Right forelimb (tissue), 1 donor: ENCODE measurements around the gene HDAC1.

Experiments used
- DNase-seq: peaks from one replicate; pipeline ENCODE4 v3.0.0-alpha.2; 2018

Gene HDAC1

DNA sequence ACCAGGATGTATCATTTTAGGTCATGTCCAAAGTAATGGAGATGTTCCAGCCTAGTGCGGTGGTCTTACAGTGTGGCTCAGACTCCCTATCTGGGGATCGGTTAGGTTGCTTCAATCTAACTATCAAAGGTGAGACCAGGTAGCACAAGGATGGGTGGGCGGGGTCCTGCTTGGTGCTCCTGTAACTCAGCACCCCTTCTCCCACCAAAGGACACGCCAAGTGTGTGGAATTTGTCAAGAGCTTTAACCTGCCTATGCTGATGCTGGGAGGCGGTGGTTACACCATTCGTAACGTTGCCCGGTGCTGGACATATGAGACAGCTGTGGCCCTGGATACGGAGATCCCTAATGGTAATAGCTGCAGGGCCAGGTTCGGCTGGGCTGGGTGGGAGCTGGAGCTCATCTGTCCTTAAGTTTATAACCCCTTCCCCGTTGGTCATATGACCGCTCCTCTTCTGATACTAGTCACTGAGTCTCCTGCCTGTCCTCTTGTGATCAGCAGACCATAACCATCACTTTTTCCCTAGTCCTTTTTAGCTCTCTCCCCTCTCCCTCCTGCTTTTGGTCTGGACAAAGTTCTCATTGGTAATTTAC lies 38.8 kb downstream of the HDAC1 start:
- no peak for DNase-seq

DNA sequence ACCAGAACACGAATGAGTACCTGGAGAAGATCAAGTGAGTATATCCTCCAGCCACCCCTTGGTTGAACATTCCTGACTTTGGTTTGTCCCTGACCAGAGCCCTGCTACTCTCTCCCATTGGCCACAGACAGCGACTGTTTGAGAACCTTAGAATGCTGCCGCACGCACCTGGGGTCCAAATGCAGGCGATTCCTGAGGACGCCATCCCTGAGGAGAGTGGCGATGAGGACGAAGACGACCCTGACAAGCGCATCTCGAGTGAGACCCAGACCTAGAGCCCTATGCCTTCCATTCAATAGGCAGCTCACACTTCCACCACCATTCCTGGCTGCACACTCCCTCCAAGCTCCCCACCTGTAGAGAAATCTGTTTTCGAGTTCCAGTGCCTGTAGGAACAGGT lies 39.7 kb downstream of the HDAC1 start:
- no peak for DNase-seq

DNA sequence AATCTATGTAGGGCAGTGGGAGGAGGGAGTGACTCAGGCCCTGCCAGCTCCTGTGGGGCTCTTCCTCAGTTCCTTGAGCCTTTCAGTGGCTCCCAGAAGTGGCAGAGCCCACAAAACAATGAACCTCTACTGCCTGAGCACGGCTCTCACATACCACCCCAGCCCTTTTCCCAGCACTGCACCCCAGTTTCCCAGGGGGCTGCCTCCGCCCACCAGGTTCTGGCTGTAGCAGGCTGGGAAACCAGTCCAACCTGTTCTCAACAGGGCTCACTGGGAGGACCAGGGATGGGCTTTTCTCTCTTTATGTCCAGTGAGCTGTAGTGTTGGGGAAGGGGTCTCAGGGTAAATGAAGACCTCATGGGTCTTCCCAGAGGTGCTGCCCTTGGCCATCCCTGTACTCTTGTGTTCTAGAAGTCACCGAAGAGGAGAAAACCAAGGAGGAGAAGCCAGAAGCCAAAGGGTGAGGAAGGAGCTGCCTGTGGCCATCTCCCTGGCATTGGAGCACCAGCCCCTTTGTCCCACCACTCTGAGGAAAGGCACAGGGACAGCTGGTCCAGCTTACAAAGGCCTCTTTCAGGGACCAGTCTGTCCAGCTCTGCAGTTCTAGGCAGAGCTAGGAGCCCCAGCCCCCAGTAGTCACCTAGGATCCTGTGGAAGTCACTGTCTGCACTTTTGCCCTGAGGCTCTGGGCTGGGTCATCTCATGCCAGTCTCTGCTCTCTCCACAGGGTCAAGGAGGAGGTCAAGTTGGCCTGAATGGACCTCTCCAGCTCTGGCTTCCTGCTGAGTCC lies 40.6 kb downstream of the HDAC1 start:
- DNase-seq = no peak

DNA sequence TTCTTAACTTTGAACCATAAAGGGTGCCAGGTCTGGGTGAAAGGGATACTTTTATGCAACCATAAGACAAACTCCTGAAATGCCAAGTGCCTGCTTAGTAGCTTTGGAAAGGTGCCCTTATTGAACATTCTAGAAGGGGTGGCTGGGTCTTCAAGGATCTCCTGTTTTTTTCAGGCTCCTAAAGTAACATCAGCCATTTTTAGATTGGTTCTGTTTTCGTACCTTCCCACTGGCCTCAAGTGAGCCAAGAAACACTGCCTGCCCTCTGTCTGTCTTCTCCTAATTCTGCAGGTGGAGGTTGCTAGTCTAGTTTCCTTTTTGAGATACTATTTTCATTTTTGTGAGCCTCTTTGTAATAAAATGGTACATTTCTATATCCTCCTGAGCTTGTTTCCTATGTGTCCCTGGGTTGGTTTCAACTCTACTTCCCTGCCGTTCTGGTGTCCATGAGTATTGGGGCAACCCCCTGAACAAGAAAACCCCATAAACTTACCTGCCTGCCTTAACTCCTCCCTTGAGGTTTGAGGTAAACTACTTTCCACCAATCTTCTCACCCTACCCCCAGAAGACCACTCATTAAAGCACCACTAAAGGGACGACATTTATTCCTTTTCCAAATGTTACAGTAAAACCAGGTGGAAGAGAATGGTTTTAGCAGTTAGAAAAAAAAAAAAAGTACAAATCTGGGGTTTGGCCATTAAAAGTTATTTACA lies 41.5 kb downstream of the HDAC1 start:
- no peak for DNase-seq

DNA sequence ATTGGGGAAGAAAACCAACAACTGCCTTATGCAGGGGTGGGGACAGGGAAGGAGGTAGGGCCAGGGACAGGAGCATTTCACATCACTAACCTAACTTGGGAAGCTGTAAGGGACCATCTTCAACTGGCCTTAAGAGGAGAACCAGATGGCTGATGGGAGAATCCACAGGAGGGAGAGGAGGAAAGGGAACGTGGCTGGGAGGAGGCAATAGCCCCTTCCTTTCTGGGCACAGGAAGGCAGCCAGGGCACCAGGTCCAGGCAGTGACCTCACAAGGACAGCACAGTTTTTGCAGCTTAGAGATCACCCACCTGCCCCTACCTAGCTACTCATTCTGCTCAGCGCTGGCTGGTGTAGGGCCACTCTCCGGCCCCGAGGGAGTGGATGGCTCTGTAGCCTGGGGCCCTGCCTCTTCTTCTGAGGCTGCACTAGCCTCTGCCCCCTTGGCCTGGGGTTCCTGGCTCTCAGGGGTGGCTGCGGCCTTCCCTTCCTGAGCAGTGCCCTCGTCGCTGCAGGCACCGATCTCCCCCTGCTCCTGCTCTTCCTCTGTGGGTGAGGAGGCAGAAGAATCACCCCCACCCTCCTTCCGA lies 42.5 kb downstream of the HDAC1 start:
- no peak for DNase-seq

DNA sequence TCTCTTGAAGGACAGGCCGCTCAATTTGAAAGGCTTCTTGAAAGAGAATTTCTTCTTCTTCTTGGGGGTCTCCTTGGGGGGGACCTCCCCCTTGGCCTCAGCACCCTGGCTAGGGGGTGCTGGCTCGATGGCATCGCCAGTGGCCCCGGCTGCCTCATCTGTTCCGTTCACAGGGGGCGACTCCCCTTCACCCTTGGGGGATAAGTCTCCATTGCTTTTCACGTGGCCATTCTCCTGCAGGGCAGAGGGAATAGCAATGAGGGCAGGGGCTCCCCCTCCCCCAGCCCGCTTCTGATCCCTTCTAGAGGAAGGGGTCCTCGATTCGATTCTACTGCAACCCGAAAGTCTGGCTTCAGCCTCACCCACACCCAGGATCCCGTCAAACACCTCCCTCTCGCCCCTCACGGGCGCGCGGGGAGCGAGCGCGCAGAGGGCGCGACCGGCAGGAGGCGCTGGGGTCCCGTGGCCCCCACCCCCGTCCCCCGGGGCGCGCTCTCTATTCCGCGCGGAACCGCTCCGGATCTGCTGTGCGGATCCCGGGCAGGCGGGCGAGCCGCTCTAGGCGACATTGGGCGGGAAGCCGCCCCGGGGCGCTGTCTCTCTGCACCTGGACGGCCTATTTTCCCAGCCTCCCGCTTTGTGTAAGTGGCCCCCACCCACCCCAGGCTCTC lies 43.1 kb downstream of the HDAC1 start:
- peak; percentile 75 for DNase-seq

DNA sequence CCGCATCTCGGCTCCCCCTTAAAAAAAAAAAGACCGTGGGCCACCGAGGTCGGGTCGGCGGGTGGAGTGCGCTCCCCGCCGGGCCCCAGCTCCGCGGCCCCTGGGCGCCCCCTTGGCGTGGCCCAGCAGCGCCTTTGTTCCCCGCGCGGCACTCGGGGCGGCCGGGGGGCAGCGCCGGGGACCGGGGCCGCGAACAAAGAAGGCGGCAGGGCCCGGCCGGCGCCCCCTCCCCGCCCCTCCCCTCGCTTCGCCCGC lies 43.6 kb downstream of the HDAC1 start:
- DNase-seq = no peak

DNA sequence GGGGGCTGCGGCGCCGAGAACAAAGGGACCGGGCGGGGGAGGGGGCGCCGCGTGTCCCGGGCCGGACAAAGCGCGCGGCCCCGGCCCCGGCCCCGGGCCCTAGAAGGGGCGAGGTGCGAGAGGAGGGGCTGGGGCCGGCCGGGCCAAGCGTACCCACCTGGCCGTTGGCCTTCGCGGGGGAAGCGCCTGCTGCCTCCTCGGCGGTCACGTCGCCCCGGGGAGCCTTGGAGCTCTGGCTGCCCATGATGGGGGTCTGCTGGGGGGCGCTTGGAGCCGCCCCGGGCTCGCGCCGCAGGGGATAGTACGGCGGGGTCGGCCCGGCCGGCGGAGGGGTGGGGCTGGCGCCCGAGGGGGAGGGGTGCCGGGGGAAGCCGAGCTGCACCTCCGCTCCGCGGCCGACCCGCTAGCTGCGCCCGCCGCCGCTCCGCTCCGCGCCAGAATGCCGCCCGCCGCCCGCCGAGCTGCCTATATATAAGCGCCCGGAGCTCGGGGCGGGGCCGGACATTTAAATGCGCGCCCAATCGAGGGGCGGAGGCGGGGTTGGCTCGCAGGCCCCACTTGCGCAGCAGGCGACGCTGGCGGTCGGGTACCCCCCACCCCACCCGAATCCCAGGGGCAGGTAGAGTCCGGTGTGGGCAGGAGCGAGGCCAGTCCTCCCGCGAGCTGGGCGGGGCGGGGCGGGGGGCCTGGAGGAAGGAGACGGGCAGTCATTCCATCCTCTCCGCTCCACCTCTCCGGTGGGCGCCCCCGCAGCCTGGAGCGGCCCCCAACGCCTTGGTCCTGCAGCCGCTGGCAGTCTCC lies 44.1 kb downstream of the HDAC1 start, which contains the start of gene MARCKSL1:
TSS of gene MARCKSL1 (minus strand) at position 444 of the 801 bp plus-strand sequence. CDS start at position 244, 200 bp downstream.
- DNase-seq = peak; percentile 91

DNA sequence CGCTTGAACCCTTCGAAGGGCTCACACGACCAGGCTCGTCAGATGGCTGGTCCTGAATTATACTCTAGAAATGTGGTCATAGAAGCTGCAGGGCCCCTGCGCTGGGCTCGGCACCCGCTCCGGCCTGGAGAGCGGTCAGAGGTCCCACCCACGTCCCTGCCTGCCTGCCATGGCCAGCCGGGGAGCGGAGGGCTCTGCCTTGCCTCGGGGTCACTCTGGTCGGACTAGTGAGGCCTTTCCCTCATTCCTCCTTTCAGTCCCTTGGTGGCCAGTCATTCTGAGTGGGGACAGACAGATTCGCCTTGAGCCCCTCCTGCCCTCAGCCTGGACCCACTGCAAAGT lies 44.7 kb downstream of the HDAC1 start:
- DNase-seq = no peak

DNA sequence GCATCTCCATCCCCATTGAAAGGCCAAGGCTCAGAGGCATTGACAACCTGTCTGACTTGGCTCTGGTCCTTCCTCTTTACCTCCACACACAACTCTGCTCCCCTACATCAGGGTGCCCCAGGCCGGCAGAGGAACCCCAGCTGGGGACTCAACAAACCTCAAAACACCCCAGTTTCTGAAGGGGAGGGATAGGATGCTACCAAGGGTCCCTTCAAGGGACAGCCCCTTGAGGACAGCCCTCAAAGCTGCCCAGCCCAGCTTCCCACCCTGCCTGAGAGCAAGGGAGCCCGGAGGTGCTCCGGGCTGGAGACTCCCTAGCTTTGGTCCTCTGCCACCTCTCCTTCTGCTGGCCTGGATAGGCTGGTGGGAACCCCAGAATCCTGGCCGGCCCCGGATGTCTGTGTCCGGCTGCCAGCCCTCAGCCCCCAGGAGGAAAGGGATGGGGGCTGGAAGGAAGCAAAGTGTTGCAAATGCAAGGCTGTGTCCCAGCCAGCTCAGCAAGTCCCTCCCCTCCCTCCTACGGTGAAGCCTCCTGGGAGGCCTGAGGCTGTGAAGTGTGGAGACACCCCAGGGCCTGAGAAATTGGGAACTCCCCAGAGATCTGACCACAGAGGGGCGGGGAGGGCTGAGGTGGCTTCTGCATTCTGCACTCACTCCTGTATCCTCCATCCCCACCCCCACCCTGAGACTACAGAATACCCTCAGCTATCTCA lies 45.2 kb downstream of the HDAC1 start:
- DNase-seq = no peak

DNA sequence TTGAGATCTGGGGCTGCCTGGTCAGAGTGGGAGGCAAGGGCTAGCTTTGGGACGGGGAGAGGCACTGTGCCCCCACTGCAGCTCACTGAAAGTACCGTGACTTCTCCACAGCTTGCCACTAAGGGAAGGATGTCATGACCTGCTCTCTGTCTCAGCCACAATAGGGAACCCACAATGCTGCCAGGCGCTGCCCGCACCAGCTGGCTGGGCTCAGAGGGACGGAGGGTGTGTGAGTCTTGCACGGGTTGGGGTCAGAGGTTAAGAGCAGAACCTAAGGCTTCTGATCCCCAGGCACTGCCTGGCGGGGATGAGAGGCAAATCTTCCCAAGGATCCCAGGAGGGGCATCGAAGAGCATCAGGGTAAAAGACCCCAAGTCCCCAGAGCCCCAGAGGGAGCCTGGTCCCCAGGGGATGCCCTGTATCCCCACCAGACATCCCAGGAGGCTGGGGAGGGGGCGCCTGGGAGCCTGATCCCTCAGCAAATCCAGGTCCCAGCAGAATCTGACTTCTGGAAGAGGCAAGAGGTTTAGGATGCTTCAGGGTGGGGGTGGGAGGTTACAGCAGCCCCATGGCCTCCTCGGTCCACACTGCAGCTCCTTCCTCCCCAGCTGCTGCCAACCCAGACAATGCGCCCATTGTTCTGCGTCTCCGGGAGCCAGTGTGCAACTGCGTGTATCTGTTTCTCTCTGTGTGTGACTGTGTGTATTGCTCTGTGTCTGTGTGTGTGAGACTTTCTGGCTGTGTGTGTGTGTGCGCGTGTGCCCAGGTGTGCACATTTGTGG lies 46.2 kb downstream of the HDAC1 start:
- DNase-seq = no peak

DNA sequence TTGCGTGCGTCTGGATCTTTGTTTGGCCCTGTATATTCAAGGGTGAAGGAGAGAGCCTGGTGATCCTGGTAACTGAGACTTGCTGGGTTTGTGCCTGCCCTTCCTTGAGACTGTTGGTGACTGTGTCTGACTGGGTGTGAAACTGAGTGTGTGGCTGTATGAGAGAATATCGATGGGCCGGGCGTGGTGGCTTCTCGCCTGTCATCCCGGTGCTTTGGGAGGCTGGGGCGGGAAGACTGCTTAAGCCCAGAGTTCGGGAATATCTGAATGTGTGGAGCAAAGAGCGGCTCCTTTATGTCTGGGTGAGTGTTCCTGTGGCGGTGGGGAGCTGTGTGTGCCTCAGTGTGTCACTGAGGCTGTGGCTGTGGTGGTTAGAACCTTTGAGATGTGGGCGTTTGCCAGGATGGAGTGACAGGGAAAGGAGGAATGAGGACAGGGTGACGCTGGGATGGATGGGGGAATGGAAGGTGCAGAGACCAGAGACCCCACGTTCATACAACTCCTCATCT lies 46.8 kb downstream of the HDAC1 start:
- no peak for DNase-seq

DNA sequence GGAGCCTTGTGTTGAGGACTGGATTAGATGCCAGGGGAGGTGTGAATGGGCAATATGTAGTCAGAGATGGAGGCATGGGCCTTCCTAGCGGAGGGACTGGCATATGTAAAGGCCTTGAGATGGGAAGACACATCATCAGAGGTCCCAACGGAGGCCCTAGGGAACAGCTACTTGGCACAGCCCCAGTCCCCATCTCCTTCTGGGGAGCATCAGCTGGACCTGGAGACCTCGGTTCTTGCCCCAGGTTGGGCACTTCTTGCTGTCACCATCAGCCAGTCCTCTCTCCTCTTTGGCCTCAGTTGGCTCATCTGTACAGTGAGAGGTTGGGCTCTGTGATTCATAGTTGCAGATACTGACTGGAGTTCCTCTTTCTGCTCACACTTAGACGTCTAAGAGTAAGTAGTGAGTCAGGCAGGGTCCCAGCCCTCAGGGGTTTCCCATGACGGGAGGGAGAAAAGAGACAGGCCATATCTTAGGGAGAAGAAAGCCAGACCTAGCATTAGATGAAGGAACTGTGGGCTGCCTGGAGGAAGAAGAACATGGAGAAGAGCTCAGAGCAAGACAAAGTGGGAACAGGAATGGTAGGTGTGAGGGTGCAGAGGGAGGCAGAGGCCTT lies 47.6 kb downstream of the HDAC1 start:
- DNase-seq = no peak

DNA sequence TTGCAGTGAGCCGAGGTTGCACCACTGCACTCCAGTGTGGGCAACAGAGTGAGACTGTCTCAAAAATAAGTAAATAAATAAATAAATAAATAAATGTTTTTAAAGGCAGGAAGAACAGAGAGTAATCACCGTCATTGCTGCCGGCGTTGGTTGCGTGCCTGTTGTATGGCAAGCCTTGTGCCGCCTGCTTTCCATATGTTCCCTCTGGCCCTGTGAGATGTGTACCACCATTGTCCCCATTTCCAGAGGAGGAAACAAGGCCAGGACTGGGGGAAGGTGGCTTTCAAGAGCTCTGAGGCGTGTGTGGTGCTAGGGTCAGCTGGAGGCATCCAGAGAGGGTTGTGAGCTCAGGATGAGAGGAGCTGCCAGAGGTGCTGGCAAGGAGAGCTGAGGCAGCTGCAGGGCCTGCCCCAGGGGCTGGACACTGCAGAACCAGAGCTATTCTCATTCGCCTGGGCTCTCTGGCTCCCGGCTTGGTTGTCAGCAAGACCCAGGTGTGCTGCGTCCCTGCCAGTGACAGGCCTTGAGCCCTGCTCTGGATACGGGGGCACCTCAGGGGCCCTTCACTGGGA lies 49.4 kb downstream of the HDAC1 start:
- no peak for DNase-seq

DNA sequence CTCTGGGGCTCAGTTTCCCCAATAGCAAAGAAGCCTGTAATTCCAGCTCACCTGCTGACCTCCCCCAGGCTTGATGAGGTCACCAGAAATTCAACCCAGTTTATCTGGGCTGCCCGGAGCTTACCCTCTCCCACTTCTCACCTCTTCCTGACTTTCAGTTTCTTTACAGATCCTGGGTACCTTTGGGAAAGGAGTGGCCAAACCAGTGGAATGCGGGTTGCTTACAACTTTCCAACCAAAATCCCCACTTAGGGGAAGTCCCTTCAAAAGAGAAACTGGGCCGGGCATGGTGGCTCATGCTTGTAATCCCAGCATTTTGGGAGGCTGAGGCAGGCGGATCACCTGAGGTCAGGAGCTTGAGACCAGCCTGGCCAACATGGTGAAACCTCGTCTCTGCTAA lies 50.1 kb downstream of the HDAC1 start:
- DNase-seq = no peak

DNA sequence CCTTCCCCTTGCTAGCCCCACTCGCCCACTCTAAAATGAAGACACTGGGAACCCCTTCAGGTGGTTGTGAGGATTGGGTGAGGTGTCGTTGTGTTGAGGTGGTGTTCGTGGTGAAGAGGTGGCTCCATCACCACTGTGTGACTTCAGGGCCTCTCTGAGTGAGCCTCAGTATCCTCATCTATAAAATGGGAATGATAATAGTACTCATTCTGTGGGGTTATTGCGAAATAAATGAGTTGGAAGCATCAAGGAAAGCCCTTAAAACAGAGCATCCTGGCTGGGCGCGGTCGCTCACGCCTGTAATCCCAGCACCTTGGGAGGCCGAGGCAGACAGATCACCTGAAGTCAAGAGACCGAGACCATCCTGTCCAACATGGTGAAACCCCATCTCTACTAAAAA lies 50.8 kb downstream of the HDAC1 start:
- no peak for DNase-seq

DNA sequence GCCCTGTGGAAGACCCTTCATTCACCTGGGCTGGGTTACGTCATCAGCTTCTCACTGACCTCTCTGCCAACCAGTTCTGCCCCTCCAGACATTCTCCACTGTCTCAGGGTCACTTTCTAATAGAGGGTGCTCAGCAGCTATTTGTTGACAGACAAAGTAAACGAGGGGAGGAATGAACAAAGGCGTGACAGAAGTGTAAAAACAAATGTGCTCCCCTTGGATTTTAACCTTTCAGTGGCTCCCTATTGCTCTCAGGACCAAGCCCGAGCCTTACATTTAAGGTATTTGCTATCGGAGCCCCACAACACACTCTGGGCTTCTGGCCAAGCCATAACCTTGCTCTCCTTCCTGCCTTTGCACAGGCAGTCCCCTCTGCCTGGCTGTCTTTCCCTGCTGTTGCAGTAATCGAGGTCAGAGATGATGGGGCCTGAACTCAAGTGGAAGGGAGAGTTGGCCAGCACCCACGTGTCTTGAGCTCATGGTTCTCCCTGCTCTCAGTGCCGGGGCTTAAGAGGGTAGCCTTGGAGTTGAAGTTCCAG lies 53.5 kb downstream of the HDAC1 start:
- no peak for DNase-seq

DNA sequence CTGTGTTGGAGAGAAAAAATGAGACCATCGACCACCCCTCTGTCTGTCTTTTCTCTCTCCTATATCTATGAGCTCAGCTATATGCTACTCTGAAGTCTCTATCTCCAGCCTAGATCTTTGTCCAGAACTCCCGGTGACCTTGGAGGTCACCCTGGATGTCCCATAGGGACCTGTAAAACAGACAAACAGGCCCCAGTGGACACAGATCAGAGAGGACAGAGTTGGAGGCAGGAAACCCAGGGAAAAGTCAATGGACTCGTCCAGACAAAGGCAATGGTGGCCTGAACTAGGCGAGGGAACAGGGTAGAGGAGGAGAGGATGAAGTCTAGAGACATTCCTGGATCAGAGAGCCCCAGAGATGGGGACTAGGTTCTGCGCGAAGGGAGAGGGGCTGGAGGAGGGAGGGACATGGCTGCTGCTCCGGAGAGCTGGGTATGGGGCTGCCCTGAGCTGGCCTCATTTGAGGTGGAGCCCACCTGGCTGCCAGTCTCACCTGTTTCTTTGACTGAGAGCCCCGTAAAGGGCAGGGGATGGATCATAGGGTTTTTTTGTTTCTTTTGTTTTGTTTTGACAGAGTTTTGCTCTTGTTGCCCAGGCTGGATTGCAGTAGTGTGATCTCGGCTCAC lies 54.8 kb downstream of the HDAC1 start:
- no peak for DNase-seq

DNA sequence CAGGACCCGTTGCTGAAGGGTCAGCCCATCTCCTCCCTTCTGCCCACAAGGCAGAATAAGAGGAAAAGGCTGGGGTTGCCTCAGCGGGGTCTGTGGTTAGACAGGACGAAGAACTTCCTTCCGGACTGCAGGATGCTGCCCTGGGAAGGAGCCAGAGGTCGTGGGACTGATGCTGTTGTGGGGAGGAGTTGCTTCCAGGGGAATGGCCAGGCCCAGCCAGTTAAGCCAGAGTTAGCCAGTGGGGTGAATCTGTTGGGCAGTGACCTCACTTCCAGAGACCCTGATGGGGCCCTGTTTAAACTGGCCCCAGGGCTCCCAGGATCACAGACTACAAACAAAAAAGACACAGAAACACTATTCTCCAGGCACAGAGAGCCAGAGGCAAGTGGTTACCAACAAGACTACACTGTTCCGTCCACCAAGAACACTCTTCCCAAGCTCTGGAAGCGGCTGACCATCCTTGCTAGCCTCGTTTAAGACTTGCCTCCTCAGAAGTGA lies 57.4 kb downstream of the HDAC1 start:
- no peak for DNase-seq
